ENCODE measurements around the gene DMD. TPM values are rescaled to one million over a fixed set of nuclear protein-coding genes. Genes with fewer than 3 reads are reported as not detected.

The DMD gene
- polyA plus RNA-seq, 2 of the 4 experiments (the other 2 are of a cell fraction) = 0.03 TPM; not detected in 1

- no peak for DNase-seq (ENCODE audit: low read depth in 1 of 2, low spot score in 1 of 2)
- no peaks in the 10 kb centered on the region for H3K4me1 ChIP-seq
- no peak for FAIRE-seq
- WGBS (ENCODE audit: missing lambda C conversion rate) = 47% methylated on average over 4 of the region's 4 CpGs
- CTCF ChIA-PET = no interaction called here
- TF ChIP-seq JUNB (IDR thresholded peaks at IDR 0.05) = no peak
- no peak for TF ChIP-seq RFX5 (IDR thresholded peaks at IDR 0.05)
- no peak for TF ChIP-seq HOXB5 (CRISPR knock-in tag; IDR thresholded peaks at IDR 0.05)
- TF ChIP-seq, protein P1, sequence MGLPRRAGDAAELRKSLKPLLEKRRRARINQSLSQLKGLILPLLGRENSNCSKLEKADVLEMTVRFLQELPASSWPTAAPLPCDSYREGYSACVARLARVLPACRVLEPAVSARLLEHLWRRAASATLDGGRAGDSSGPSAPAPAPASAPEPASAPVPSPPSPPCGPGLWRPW (IDR thresholded peaks at IDR 0.05) = no peak
- TF ChIP-seq E2F6 (IDR thresholded peaks at IDR 0.05; ENCODE audit: borderline replicate concordance, low read depth) = no peak
- no peak for TF ChIP-seq ZFP36 (IDR thresholded peaks at IDR 0.05; ENCODE audit: borderline replicate concordance, partially characterized antibody)
- TF ChIP-seq RNF2 (IDR thresholded peaks at IDR 0.05; ENCODE audit: borderline replicate concordance, low read depth) = no peak
- no peak for TF ChIP-seq BCL3 (IDR thresholded peaks at IDR 0.05)
- TF ChIP-seq TFCP2L1 (CRISPR knock-in tag; IDR thresholded peaks at IDR 0.05) = no peak
- POLR2A ChIA-PET = no interaction called here
- no peak overlapping the region for H3K4me2 ChIP-seq
- H3K9me3 ChIP-seq = no peaks in the 10 kb centered on the region
- no peak for ATAC-seq
- H3K4me3 ChIP-seq = no peak overlapping the region
- H3K27ac ChIP-seq = no peak overlapping the region
These were observed 212.6 kb downstream of the DMD start for GRCh38 chrX:32998776-32999175.

- H3K4me2 ChIP-seq = no peak overlapping the region
- no peak for TF ChIP-seq HMGXB4 (CRISPR knock-in tag; IDR thresholded peaks at IDR 0.05; ENCODE audit: borderline replicate concordance)
- TF ChIP-seq RFX5 (IDR thresholded peaks at IDR 0.05) = no peak
- TF ChIP-seq SMC3 (IDR thresholded peaks at IDR 0.05) = no peak
- TF ChIP-seq ZFP36 (IDR thresholded peaks at IDR 0.05; ENCODE audit: borderline replicate concordance, partially characterized antibody) = no peak
- no peak for TF ChIP-seq KDM5A (IDR thresholded peaks at IDR 0.05)
- TF ChIP-seq RARB (CRISPR knock-in tag; IDR thresholded peaks at IDR 0.05) = no peak
- no peak for TF ChIP-seq HDAC2 (IDR thresholded peaks at IDR 0.05)
- WGBS (ENCODE audit: missing lambda C conversion rate) = 4% methylated on average over 3 of the region's 3 CpGs
- H3K4me3 ChIP-seq = no peak overlapping the region
- no peak overlapping the region for H3K27ac ChIP-seq
- ChIA-PET CTCF (no interaction called here), POLR2A (no interaction called here)
- ATAC-seq = no peak
- H3K9me3 ChIP-seq = no peaks in the 10 kb centered on the region
- peak; percentile 76 for FAIRE-seq
- no peaks in the 10 kb centered on the region for H3K4me1 ChIP-seq
- DNase-seq (ENCODE audit: low read depth in 1 of 2, low spot score in 1 of 2) = no peak
These were observed 215.9 kb downstream of the DMD start for GRCh38 chrX:32995427-32995826.

- TF ChIP-seq MAX (IDR thresholded peaks at IDR 0.05) = no peak
- no peak for TF ChIP-seq TFCP2L1 (CRISPR knock-in tag; IDR thresholded peaks at IDR 0.05)
- TF ChIP-seq ZNF302 (CRISPR knock-in tag; IDR thresholded peaks at IDR 0.05) = no peak
- TF ChIP-seq HEYL (CRISPR knock-in tag; IDR thresholded peaks at IDR 0.05) = no peak
- no peak for TF ChIP-seq NR3C1 (IDR thresholded peaks at IDR 0.05)
- TF ChIP-seq CBX8 (IDR thresholded peaks at IDR 0.05) = no peak
- no peak for TF ChIP-seq ZC3H11A (IDR thresholded peaks at IDR 0.05)
- no peak for TF ChIP-seq TP53 (CRISPR knock-in tag; IDR thresholded peaks at IDR 0.05)
- no peak for TF ChIP-seq EP300 (IDR thresholded peaks at IDR 0.05)
- no peak for TF ChIP-seq MYC (IDR thresholded peaks at IDR 0.05; ENCODE audit: borderline replicate concordance, low read length)
- no peak for TF ChIP-seq E2F6 (IDR thresholded peaks at IDR 0.05; ENCODE audit: borderline replicate concordance, low read depth)
- TF ChIP-seq RFX5 (IDR thresholded peaks at IDR 0.05) = no peak
- TF ChIP-seq RNF2 (IDR thresholded peaks at IDR 0.05; ENCODE audit: borderline replicate concordance, low read depth) = no peak
- no peak for TF ChIP-seq CHD2 (IDR thresholded peaks at IDR 0.05; ENCODE audit: low read length, partially characterized antibody)
- TF ChIP-seq CHD4 (IDR thresholded peaks at IDR 0.05; ENCODE audit: borderline replicate concordance) = no peak
- TF ChIP-seq, protein P2, sequence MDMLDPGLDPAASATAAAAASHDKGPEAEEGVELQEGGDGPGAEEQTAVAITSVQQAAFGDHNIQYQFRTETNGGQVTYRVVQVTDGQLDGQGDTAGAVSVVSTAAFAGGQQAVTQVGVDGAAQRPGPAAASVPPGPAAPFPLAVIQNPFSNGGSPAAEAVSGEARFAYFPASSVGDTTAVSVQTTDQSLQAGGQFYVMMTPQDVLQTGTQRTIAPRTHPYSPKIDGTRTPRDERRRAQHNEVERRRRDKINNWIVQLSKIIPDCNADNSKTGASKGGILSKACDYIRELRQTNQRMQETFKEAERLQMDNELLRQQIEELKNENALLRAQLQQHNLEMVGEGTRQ (IDR thresholded peaks at IDR 0.05) = no peak
- 0% methylated on average over 4 of the region's 4 CpGs for WGBS (ENCODE audit: missing lambda C conversion rate)
- no peak for FAIRE-seq
These were observed 224.2 kb downstream of the DMD start for GRCh38 chrX:32987142-32987541.

More at GRCh38 chrX:32987142-32987541, 224.2 kb downstream of the DMD start:
- ATAC-seq = no peak
- CTCF ChIA-PET = no interaction called here
- Histone ChIP-seq H3K4me3 (no peak overlapping the region), H3K4me1 (no peaks in the 10 kb centered on the region), H3K27ac (no peak overlapping the region), H3K9me3 (no peaks in the 10 kb centered on the region), H3K4me2 (no peak overlapping the region)
- DNase-seq (ENCODE audit: low read depth in 1 of 2, low spot score in 1 of 2) = no peak
- POLR2A ChIA-PET = no interaction called here

Measured in A549 (cell line).